MM.1S (cell line): ENCODE measurements around the gene LAGE3.

Experiments used
- CTCF ChIP-seq: fragments of 300-600 bp; sonication (generic); IDR thresholded peaks from 2 replicates; pipeline ENCODE4 v1.5.1; 2016; ENCODE audit warnings: antibody characterized with exemption, low read length, mixed read lengths
- EZH2phosphoT487 ChIP-seq: fragments of 300-600 bp; sonication (generic); IDR thresholded peaks from 2 replicates; pipeline ENCODE4 v1.6.1; 2018; ENCODE audit warnings: antibody characterized with exemption, low read length

- TF ChIP-seq CTCF (no peak), EZH2phosphoT487 (no peak)
Observed at GRCh38 chrX:154478728-154479622, at the start of gene LAGE3.
